Muscle of leg (tissue), 11 donors: Measurements from ENCODE around the gene NINJ1. TPM values are rescaled to one million over a fixed set of nuclear protein-coding genes. Genes with fewer than 3 reads are reported as not detected.

Experiments
- DNase-seq: peaks from one replicate; pipeline ENCODE4 v3.0.0; 2013
- H3K27ac ChIP-seq: one replicate; pipeline ENCODE4 v1.5.1; 2013; ENCODE audit warnings: mild to moderate bottlenecking, low read length, control low read depth
- H3K27me3 ChIP-seq: one replicate; pipeline ENCODE4 v1.6.1; 2013; ENCODE audit warnings: low read length; ENCODE audit not compliant: control insufficient read depth, insufficient read depth
- H3K36me3 ChIP-seq: one replicate; pipeline ENCODE4 v1.6.1; 2013; ENCODE audit warnings: low read length; ENCODE audit not compliant: control insufficient read depth, insufficient read depth
- H3K4me1 ChIP-seq: one replicate; pipeline ENCODE4 v1.6.1; 2013; ENCODE audit warnings: low read length; ENCODE audit not compliant: control insufficient read depth, insufficient read depth
- H3K4me3 ChIP-seq: one replicate; pipeline ENCODE4 v1.5.1; 2013; ENCODE audit warnings: low read length, control low read depth
- H3K9me3 ChIP-seq: replicated peaks from 2 replicates; pipeline ENCODE4 v1.6.1; 2013; ENCODE audit warnings: low read depth, low read length; ENCODE audit not compliant: control insufficient read depth
- WGBS: methylation state at CpG from one replicate; pipeline ENCODE4 v1.1.5; 2013; ENCODE audit warnings: missing lambda C conversion rate; ENCODE audit not compliant: insufficient coverage; 5-methylcytosine and 5-hydroxymethylcytosine counted together
- polyA plus RNA-seq, 8 donors: library from polyadenylated mRNA; unstranded; fragments of 120-200 nt; gene quantifications; one replicate each; pipeline versions ENCODE4 v1.2.1 to v1.2.3, GENCODE V29; 2013; ENCODE audit warnings: inconsistent platforms in 1 of 8, low replicate concordance in 1 of 8; ENCODE audit not compliant: insufficient read length in 8 of 8, insufficient read depth in 1 of 8
- total RNA-seq: library from RNA; stranded (reverse); fragments of 120-200 nt; gene quantifications from one replicate; pipeline ENCODE4 v1.2.4, GENCODE V29; 2013

NINJ1 gene
- total and polyA plus RNA-seq, 9 donors: 23.9 to 39.8 (median 28.1) TPM

DNA sequence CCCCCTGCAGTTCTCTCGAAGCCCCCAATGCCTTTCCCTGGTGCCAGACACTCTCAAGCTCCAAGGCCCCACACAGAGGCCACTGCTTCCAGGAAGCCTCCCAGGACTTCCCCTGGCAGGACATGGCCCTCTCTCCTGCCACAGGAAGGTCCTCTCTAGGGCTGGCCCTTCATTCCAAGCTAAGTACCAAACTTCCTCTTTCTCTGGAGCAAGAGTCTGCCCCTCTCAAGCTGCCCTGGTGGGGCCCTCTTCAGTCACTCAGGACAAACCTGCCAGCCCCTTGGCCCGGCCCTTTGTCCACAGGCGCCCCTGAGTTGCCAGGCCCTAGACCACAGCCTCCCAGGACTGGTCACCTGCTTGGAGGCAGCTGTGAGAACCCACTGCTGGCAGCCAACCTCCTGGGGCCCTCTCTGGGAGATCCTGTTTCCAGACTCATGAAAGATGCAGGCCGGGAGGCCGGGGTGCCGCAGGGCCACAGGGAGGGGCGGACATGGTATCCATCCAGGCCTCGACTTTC, 6.6 kb downstream of the NINJ1 start:
- peaks cover 70% of the 10 kb centered on the region for H3K4me1 ChIP-seq
- peak overlapping the region; percentile 88 for H3K27ac ChIP-seq
- peaks cover 35% of the 10 kb centered on the region for H3K36me3 ChIP-seq
- peak; percentile 80 for DNase-seq
- 27% methylated on average over 7 of the region's 8 CpGs for WGBS
- no peaks in the 10 kb centered on the region for H3K9me3 ChIP-seq
- H3K27me3 ChIP-seq: no peaks in the 10 kb centered on the region
- no peak overlapping the region for H3K4me3 ChIP-seq

DNA sequence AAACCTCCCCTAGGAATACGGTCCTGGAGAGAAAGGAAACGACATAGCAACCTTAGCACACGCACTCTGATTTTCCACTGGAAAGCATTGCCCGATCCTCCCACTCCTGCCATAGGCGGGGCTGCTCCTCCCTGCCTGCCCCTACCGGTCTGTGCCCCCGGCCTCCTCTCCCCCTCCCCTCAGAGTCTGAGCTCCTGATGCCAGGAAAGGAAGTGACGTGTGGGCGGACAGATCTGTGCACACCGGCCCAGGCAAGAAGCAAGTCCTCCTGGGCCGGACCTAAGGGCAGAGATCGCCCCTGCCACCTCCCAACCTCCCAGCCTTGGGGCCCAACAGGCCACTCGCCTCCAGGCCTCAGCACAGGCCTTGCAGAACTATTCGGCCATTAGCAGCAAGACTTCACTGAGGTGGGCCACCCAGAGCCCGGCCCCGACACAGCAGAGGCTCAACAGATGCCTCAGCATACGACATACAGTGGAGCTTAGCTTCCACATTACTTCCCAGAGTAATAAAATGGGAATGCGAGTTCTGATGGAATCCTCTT, 7.2 kb downstream of the NINJ1 start:
- Histone ChIP-seq H3K36me3 (peaks cover 36% of the 10 kb centered on the region), H3K27me3 (no peaks in the 10 kb centered on the region), H3K4me1 (peaks cover 70% of the 10 kb centered on the region), H3K27ac (peak overlapping the region; percentile 88), H3K4me3 (no peak overlapping the region), H3K9me3 (no peaks in the 10 kb centered on the region)
- WGBS: 14% methylated on average over 8 of the region's 18 CpGs
- DNase-seq: peak; percentile 86

DNA sequence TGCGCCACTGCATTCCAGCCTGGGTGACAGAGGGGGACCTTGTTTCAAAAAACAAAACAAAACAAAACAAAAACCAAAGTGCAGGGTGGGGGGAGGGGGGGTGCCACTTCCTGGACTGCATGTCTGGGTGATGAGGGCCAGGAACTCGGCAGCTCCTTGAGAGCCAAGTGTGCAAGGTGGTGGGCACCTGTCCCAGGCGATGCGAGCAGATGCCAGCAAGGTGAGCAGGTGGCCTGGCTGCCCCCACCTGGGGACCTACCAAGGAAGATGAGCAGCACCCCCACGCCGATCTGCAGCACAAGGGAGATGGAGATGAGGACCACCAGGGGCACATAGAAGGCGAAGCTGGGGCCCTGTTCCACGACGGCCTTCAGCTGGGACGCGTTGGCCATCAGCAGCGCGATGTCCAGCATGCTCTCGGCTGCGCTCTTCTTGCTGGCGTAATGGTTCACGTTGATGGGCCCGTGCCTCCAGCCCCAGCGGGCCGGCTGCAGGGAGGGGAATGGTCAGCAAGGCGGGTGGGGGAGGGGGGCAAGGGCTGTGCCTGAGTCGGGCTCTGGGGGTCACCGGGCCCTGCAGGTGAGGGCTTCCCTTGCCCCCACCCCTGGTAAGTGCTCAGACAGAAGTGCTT, 7.8 kb downstream of the NINJ1 start:
- WGBS: 79% methylated on average over 10 of the region's 23 CpGs
- Histone ChIP-seq H3K4me1 (peaks cover 68% of the 10 kb centered on the region), H3K27ac (peak overlapping the region; percentile 88), H3K36me3 (peaks cover 42% of the 10 kb centered on the region), H3K27me3 (no peaks in the 10 kb centered on the region), H3K4me3 (no peak overlapping the region), H3K9me3 (no peaks in the 10 kb centered on the region)
- DNase-seq: no peak

DNA sequence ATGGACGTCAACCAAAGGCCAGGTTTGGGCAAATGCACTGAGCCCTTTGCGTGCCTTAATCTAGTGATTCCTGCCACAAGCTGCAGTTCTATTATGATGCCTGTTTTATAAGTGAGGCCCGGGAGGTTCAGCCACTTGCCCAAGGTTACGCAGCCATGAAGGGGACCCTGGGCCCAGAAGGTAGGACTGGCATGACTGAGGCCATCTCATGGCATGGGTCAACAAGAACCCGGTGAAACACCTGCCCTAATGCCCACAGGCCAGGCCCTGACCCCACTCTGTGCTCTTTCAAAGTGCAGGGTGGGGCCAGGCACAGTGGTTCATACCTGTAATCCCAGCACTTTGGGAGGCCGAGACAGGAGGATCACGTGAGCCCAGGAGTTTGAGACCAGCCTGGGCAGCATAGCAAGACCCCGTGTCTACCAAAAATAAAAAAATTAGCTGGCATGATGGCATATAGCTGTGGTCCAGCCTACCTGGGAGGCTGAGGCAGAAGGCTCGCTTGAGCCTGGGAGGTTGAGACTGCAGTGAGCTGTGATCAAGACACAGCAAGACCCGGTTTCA, 8.6 kb downstream of the NINJ1 start:
- Histone ChIP-seq H3K9me3 (no peaks in the 10 kb centered on the region), H3K36me3 (peaks cover 42% of the 10 kb centered on the region), H3K4me1 (peaks cover 61% of the 10 kb centered on the region), H3K4me3 (no peak overlapping the region), H3K27ac (no peak overlapping the region), H3K27me3 (no peaks in the 10 kb centered on the region)
- WGBS: 90% methylated on average over 8 of the region's 10 CpGs
- DNase-seq: no peak

- Histone ChIP-seq H3K27ac (no peak overlapping the region), H3K4me1 (peaks cover 61% of the 10 kb centered on the region), H3K27me3 (no peaks in the 10 kb centered on the region), H3K36me3 (peaks cover 37% of the 10 kb centered on the region), H3K4me3 (no peak overlapping the region), H3K9me3 (no peaks in the 10 kb centered on the region)
- WGBS: 93% methylated on average over 16 of the region's 16 CpGs
- no peak for DNase-seq
Measured at GRCh38 chr9:93124793-93125192, 9.3 kb downstream of the NINJ1 start.

DNA sequence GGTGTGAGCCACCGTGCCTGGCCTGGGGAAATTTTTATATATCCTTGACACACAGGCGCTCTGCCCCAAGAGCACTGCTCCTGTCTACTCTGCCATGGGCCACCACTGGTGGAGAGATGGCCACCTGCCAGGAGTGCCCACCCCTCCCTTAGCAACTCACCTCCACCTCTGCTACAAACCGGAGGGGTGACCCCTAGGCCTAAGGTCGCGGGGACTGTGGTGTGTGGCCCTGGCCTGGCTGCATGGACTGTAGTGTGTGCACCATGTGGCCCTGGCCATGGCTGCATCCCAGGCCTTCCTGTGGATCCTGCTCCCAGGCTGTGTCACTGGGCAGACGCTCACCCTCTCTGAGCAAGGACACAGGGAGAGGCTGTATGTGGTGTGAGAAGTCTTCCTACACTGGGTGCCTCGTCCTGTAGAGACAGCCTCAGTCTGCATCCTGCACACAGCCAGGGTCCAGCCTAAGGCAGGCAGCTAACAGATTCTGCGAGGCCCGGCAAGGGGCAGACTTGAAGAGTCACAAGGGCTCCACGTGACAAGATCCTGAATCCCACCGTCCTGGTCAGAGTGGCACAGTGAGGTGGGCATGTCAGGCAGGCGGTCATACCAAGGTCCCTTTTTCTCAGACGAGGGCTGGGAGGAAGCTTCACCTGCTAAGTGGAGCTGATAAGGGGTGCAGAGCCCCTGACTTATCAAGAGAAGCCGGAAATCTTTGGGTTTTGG, 10.3 kb downstream of the NINJ1 start:
- H3K36me3 ChIP-seq: peaks cover 37% of the 10 kb centered on the region
- WGBS: 75% methylated on average over 8 of the region's 14 CpGs
- H3K4me3 ChIP-seq: no peak overlapping the region
- no peaks in the 10 kb centered on the region for H3K27me3 ChIP-seq
- H3K27ac ChIP-seq: no peak overlapping the region
- peaks cover 59% of the 10 kb centered on the region for H3K4me1 ChIP-seq
- peak; percentile 3 for DNase-seq
- H3K9me3 ChIP-seq: no peaks in the 10 kb centered on the region

DNA sequence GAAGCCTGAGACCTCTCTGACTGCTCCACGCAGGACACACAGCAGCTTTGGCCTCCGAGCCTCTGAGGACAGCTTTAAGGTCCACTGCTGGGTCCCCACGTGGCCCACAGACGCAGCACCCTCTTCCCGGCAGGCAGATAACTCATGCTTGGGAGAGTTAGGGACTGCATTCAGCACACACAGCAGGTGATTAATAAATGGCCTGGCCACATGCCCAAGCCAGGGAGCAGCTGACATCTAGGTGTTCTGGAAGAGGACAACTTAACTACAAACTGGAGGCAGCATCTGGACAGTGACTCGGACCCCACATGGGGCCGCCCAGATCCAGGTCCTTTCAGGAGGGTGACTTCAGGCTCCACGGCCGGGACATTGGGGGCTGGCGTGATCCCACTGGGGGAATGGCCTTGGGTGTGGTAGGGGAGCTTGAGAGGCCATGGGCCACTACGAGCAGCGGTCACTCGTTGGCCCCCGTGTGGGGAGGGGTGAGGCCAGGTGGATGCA, 11.3 kb downstream of the NINJ1 start:
- Histone ChIP-seq H3K4me3 (no peak overlapping the region), H3K9me3 (no peaks in the 10 kb centered on the region), H3K27ac (no peak overlapping the region), H3K27me3 (no peaks in the 10 kb centered on the region), H3K4me1 (peaks cover 49% of the 10 kb centered on the region), H3K36me3 (peaks cover 35% of the 10 kb centered on the region)
- 79% methylated on average over 14 of the region's 14 CpGs for WGBS
- DNase-seq: peak; percentile 27

DNA sequence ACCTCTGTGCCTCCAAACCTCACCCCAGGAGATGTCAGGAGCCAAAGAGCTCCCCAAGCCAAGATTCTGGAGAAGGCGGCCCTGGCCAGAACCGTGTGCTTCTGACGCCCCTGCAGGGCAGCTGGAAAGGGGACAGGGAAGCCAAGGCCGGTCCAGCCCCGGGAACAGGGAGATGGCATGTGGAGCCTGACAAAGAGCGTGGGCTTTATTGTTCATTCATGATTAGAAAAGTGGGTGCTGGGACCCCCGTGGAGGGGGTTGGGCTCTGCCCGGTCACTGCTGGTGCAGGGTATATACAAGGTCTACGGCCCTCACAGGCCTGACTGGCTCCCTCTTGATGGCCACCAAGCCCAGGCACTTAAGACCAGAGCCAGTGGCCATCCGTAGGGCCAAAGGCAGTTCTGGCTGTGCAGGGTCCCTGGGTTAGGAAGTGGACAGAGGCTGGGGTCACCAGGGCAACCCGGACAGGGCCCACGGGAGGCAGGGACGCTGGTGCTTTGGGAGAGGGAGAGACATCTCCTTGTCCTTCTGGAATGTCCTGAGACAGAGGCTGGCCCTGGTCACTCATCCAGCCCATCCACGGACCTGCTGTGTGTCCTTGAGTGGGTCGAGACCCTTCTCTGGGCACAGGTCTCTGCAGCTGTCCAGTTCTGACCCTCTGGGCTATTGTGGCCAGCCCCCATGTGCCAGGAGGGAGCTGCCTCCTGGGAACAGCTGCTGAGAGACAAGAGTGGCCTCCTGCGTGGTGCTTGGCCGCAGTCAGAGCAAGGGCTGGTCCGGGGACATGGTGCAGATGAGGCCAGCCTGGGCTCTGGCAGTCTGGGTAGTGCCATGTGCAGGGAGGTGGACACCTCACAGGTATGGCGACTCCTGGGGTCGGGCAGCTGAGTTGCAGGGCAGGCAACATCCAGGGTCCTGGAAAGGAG, 12.5 kb downstream of the NINJ1 start:
- H3K36me3 ChIP-seq: peaks cover 35% of the 10 kb centered on the region
- peak; percentile 8 for DNase-seq
- H3K4me3 ChIP-seq: no peak overlapping the region
- 82% methylated on average over 19 of the region's 20 CpGs for WGBS
- peaks cover 40% of the 10 kb centered on the region for H3K4me1 ChIP-seq
- H3K27me3 ChIP-seq: no peaks in the 10 kb centered on the region
- no peak overlapping the region for H3K27ac ChIP-seq
- H3K9me3 ChIP-seq: no peaks in the 10 kb centered on the region

- DNase-seq: peak; percentile 3
- Histone ChIP-seq H3K27ac (no peak overlapping the region), H3K9me3 (no peaks in the 10 kb centered on the region), H3K4me3 (no peak overlapping the region), H3K36me3 (peaks cover 35% of the 10 kb centered on the region), H3K27me3 (no peaks in the 10 kb centered on the region), H3K4me1 (peaks cover 39% of the 10 kb centered on the region)
- 81% methylated on average over 9 of the region's 11 CpGs for WGBS
Measured at GRCh38 chr9:93120846-93121315, 13.2 kb downstream of the NINJ1 start.
